ENCODE results near the gene PTH2.

PTH2 gene

DNA sequence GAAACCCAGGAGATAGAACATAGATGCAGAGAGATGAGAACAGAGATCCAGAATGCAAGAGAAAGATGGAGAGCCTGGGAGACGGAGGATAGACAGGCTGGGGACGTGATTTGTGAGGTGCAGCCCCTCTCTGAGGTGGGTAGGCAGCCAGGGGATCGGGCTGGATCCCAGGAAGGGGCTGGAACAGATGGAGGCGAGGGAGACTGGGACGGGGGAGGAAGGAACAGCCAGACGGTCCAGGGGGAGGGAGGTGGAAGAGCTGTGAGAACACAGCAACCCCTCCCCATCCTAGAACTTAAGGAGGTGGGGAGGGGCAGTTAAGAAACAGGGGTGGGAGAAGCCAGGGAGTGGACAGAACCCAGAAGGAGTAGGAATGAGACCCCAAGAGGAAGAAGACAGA lies 15.0 kb upstream of the PTH2 start:
- TF ChIP-seq, protein P1, sequence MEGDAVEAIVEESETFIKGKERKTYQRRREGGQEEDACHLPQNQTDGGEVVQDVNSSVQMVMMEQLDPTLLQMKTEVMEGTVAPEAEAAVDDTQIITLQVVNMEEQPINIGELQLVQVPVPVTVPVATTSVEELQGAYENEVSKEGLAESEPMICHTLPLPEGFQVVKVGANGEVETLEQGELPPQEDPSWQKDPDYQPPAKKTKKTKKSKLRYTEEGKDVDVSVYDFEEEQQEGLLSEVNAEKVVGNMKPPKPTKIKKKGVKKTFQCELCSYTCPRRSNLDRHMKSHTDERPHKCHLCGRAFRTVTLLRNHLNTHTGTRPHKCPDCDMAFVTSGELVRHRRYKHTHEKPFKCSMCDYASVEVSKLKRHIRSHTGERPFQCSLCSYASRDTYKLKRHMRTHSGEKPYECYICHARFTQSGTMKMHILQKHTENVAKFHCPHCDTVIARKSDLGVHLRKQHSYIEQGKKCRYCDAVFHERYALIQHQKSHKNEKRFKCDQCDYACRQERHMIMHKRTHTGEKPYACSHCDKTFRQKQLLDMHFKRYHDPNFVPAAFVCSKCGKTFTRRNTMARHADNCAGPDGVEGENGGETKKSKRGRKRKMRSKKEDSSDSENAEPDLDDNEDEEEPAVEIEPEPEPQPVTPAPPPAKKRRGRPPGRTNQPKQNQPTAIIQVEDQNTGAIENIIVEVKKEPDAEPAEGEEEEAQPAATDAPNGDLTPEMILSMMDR (IDR thresholded peaks at IDR 0.05), result no peak

DNA sequence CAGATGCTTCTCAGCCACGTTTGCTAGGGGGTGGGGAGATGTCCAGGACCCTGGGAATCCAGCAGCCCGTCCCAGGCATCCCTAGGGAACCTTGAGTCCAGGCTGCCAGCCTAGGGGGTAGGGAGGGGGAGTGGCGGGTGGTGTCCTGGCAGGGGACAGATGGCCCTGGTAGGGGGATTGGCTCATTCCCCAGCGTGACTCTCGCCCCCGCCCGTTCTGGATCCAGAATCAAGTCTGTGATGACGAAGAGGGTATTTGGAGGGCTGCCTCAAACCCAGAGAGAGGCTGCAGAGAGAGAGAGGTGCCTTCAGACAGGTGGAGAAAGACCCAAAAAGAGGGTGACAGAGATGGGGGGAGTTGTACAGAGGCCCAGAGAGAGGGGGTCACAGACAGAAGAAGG lies 14.0 kb upstream of the PTH2 start:
- TF ChIP-seq, protein P1 (IDR thresholded peaks at IDR 0.05), result no peak

DNA sequence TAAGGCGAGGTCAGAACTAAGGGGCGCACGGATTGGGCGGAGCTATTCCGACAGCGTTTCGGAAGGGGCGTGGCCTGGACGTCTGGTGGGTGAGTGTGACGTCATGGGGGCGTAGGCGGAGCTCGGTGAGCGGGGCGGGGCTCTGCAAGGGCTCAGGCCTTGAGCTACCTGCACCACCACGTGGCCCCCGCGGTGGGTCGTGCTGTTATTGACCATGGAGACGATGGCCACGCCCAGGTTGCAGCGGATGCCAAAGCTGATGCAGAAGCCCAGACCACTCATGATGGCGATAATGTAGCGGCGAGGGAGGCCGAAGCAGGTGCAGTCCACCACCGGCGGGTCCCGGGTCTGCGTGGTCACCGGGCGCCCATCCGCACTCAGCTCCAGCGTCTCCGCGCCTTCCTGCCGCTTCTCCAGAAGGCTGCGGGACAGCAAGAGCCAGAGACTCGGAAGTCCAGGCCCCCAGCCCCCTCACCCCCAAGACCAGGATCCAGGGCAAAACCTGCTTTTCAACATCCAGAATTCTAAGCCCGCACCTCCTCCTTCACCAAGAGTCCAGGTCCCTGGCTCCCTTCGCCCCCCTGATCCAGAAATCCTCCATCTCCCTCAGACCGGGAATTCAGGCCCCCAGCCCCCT lies 13.3 kb upstream of the PTH2 start:
- TF ChIP-seq, protein P1 (IDR thresholded peaks at IDR 0.05), result no peak

DNA sequence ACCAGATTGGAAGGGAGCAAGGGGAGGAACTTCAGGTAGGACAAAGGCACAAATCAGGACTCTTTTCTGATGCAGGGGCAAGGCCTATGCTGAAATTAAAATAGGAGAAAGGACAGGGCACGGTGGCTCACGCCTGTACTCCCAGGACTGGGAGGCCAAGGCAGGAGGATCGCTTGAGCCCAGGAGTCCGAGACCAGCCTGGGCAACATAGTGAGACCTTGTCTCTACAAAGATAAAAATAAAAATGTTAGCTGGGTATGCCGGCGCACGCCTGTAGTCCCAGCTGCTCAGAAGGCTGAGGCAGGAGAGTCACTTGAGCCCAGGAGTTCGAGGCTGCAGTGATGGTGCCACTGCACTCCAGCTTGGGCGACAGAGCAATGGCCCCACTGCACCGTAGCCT lies 12.4 kb upstream of the PTH2 start:
- TF ChIP-seq, protein P1 (IDR thresholded peaks at IDR 0.05), result no peak

DNA sequence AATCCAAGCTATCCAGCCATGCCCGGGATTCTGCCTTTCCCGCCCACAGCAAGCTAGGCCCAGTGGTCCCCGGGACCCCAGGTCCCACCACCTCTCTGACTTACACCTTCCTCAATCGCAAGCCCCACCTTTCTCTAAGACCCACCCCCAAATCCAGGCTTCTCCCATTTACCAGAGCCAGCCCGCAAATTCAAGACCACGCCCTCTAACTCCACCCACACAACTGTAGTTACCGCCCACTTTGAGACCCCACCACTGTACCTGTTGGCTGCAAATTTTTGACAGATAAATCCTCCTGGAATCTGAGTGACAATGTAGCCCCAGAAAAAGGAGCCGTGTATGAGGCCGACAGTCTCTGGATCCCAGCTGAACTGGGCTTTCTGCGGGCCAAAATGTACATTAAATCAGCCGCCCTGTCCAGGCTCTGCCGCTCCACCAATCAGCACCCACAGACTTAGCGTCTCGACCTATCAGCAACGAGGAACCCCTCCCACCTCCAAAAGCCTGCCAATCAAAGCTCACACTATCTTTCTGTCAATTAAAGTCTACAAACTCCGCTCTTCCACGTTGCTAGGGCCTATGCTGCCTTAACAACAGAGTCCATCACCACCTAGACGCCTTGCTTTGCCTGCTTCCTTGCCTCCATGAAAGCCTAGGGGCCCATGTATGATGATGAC lies 11.8 kb upstream of the PTH2 start:
- TF ChIP-seq, protein P1 (IDR thresholded peaks at IDR 0.05), result no peak

DNA sequence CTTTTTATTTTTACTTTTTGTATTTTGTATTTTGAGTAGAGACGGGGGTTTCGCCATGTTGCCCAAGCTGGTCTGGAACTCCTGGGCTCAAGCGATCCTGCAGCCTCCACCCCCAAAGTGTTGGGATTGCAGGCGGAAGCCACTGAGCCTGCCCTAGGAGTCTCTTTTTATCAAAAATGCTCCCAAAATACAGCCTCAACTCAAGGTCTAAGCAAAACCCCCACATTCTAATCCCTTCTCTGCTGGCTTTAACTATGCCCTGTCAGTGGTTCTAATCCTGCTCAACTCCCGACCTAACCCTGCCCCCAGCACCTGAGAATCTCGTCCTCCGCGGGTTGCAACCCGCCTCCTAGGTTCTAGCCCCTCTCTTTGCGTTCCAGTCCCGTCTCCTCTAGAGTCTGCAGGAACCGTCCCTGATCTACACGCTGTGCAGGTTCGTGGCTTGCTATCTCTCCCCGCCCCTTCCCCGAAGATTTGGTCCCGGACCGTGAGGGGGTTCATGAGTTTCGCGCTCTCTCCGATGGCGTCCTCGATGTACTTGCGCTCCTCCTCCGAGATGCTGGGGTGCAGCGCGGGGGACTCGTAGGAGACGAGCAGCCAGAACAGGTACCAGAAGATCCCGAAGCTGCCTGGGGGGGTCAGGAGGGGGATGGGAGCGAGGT lies 10.1 kb upstream of the PTH2 start:
- TF ChIP-seq, protein P1 (IDR thresholded peaks at IDR 0.05), result no peak

DNA sequence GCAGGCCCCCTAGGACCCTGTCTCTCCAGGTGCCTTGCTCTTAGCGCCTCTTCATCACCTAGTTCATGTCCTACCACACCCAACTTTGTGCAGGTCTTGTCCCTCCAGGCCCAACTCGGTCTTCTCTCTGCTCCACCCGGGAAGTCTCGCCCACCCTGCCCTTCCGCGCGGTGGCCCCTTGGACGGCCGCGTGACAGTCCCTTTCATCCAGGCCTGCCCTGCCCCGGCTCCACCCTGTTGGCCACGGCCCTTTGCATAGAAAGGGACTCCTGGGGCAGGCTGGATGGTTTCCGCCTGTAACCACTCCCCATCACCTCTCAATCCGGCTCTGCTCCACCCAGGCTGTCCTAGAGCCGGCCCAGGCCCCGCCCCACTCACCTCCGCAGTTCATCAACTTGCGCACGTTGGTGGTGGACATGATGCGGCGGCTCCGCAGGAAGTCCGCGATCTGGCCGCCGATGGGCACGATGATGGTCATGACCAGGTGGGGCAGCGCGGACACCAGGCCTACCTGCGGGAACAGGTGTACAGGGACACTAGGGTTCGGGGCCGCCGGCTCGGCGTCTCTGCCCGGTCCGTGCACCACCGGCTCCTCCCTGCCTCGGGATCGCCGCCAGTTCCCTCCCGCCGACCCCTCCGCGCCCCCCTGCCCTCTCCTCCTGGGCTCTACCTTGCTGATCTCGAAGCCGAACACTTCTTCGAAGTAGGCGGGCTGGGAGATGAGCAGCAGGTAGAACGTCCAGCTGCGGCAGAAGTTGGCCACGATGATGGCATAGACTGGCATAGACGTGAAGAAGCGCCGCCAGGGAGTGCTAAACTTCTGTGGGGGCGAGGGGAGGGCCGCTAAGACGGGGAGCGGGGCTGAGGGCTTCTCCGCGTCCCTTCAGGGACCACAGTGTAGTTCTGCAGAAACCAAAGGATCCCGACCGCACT lies 9.2 kb upstream of the PTH2 start:
- TF ChIP-seq, protein P1 (IDR thresholded peaks at IDR 0.05), result no peak
